ENCODE data around the gene FKBP4. TPM values are rescaled to one million over a fixed set of nuclear protein-coding genes. Genes with fewer than 3 reads are reported as not detected.

Gene FKBP4
- total and polyA plus RNA-seq, 2 of the 13 experiments (the other 11 are each of a cell fraction or from before 2014, with no cell fraction given) = 25.7 to 66.1 TPM

DNA sequence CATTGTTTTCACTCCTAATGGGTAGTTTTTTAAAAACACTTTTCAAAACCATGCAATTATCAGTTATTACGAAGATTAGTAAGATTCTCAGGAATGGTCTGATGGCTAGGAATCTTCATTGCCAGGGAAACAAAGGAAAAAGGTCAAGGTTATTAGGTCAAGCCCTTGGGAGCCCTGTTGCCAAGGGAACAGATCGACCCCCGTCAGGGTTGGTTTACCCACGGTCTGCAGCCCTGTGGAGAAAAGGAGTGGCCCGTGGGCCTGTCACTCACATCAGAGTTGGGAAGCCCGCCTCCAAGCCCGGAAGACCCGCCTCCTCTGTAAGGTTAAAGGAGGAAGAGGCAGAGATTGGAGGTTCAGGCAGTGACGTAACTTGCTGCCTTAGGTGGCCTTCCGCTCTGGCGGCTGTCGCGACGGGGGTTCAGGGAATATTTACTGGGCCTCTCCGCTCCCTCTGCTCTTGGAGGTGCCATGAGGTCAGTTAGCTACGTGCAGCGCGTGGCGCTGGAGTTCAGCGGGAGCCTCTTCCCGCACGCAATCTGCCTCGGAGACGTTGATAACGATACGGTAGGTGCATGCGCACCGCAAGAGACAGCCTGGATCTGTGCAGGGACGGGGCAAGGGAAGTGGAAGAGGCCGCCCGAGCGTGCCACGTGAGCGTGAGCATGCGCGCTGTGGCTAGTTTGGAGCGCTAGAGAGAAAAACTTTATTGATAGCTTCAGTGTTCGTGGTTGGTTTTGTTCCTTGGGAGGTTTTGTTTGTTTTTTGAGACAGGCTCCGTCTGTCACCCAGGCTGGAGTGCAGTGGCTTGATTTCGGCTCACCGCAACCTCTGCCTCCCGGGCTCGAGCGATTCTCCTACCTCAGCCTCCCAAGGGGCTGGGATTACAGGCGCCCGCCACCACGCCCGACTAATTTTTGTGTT lies 17.8 kb downstream of the FKBP4 start, which contains the start of gene ITFG2 (continued):
- TF ChIP-seq, protein P1, sequence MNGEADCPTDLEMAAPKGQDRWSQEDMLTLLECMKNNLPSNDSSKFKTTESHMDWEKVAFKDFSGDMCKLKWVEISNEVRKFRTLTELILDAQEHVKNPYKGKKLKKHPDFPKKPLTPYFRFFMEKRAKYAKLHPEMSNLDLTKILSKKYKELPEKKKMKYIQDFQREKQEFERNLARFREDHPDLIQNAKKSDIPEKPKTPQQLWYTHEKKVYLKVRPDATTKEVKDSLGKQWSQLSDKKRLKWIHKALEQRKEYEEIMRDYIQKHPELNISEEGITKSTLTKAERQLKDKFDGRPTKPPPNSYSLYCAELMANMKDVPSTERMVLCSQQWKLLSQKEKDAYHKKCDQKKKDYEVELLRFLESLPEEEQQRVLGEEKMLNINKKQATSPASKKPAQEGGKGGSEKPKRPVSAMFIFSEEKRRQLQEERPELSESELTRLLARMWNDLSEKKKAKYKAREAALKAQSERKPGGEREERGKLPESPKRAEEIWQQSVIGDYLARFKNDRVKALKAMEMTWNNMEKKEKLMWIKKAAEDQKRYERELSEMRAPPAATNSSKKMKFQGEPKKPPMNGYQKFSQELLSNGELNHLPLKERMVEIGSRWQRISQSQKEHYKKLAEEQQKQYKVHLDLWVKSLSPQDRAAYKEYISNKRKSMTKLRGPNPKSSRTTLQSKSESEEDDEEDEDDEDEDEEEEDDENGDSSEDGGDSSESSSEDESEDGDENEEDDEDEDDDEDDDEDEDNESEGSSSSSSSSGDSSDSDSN (CRISPR knock-in tag; IDR thresholded peaks at IDR 0.05) = peak; percentile 70
- TF ChIP-seq HMG20A (CRISPR knock-in tag; IDR thresholded peaks at IDR 0.05; ENCODE audit: borderline replicate concordance) (no peak), ZNF326 (CRISPR knock-in tag; IDR thresholded peaks at IDR 0.05; ENCODE audit: borderline replicate concordance) (no peak), HNRNPL (IDR thresholded peaks at IDR 0.05; ENCODE audit: low read depth, low read length) (no peak), DBP (CRISPR knock-in tag; IDR thresholded peaks at IDR 0.05; ENCODE audit: not compliant biosample characterization) (peak; percentile 43), IKZF4 (CRISPR knock-in tag; IDR thresholded peaks at IDR 0.05; ENCODE audit: borderline replicate concordance, low read depth, not compliant biosample characterization) (peak; percentile 80), ZNF788 (CRISPR knock-in tag; IDR thresholded peaks at IDR 0.05; ENCODE audit: borderline replicate concordance) (peak; percentile 65; the same call in 1 of the 2 replicates), PAX8 (CRISPR knock-in tag; IDR thresholded peaks at IDR 0.05; ENCODE audit: borderline replicate concordance) (peak; percentile 61; the same call in 1 of the 2 replicates), ZNF598 (CRISPR knock-in tag; IDR thresholded peaks at IDR 0.05; ENCODE audit: borderline replicate concordance) (peak; percentile 96; the same call in 1 of the 2 replicates), RELA (CRISPR knock-in tag; IDR thresholded peaks at IDR 0.05) (no peak), JUN (CRISPR knock-in tag; IDR thresholded peaks at IDR 0.05) (peak; percentile 62; the same call in 1 of the 2 replicates), CEBPB (IDR thresholded peaks at IDR 0.05; ENCODE audit: borderline replicate concordance, low read depth, low read length) (peak; percentile 70; the same call in 1 of the 2 replicates), NR2F6 (IDR thresholded peaks at IDR 0.05) (peak; percentile 98), NR2F6 (CRISPR knock-in tag; IDR thresholded peaks at IDR 0.05) (peak; percentile 96)
- TF ChIP-seq, protein P2, sequence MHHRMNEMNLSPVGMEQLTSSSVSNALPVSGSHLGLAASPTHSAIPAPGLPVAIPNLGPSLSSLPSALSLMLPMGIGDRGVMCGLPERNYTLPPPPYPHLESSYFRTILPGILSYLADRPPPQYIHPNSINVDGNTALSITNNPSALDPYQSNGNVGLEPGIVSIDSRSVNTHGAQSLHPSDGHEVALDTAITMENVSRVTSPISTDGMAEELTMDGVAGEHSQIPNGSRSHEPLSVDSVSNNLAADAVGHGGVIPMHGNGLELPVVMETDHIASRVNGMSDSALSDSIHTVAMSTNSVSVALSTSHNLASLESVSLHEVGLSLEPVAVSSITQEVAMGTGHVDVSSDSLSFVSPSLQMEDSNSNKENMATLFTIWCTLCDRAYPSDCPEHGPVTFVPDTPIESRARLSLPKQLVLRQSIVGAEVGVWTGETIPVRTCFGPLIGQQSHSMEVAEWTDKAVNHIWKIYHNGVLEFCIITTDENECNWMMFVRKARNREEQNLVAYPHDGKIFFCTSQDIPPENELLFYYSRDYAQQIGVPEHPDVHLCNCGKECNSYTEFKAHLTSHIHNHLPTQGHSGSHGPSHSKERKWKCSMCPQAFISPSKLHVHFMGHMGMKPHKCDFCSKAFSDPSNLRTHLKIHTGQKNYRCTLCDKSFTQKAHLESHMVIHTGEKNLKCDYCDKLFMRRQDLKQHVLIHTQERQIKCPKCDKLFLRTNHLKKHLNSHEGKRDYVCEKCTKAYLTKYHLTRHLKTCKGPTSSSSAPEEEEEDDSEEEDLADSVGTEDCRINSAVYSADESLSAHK (CRISPR knock-in tag; IDR thresholded peaks at IDR 0.05; ENCODE audit: borderline replicate concordance) = no peak
- TF ChIP-seq, protein P3, sequence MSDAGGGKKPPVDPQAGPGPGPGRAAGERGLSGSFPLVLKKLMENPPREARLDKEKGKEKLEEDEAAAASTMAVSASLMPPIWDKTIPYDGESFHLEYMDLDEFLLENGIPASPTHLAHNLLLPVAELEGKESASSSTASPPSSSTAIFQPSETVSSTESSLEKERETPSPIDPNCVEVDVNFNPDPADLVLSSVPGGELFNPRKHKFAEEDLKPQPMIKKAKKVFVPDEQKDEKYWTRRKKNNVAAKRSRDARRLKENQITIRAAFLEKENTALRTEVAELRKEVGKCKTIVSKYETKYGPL (CRISPR knock-in tag; IDR thresholded peaks at IDR 0.05) = peak; percentile 70; the same call in 1 of the 2 replicates
- TF ChIP-seq, protein P4, sequence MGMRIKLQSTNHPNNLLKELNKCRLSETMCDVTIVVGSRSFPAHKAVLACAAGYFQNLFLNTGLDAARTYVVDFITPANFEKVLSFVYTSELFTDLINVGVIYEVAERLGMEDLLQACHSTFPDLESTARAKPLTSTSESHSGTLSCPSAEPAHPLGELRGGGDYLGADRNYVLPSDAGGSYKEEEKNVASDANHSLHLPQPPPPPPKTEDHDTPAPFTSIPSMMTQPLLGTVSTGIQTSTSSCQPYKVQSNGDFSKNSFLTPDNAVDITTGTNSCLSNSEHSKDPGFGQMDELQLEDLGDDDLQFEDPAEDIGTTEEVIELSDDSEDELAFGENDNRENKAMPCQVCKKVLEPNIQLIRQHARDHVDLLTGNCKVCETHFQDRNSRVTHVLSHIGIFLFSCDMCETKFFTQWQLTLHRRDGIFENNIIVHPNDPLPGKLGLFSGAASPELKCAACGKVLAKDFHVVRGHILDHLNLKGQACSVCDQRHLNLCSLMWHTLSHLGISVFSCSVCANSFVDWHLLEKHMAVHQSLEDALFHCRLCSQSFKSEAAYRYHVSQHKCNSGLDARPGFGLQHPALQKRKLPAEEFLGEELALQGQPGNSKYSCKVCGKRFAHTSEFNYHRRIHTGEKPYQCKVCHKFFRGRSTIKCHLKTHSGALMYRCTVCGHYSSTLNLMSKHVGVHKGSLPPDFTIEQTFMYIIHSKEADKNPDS (CRISPR knock-in tag; IDR thresholded peaks at IDR 0.05) = no peak

Data from HepG2 (cell line).